GM20000 (cell line): Measurements from ENCODE around the gene C3.

Experiments used
- DNase-seq: peaks from one replicate; pipeline ENCODE4 v3.0.0; 2012; ENCODE audit warnings: low spot score
- CTCF ChIP-seq: IDR thresholded peaks from 2 replicates; pipeline ENCODE4 v1.5.1; 2012; ENCODE audit warnings: mild to moderate bottlenecking, control low read depth; ENCODE audit errors: extremely low read depth, missing control alignments

Gene C3

DNA sequence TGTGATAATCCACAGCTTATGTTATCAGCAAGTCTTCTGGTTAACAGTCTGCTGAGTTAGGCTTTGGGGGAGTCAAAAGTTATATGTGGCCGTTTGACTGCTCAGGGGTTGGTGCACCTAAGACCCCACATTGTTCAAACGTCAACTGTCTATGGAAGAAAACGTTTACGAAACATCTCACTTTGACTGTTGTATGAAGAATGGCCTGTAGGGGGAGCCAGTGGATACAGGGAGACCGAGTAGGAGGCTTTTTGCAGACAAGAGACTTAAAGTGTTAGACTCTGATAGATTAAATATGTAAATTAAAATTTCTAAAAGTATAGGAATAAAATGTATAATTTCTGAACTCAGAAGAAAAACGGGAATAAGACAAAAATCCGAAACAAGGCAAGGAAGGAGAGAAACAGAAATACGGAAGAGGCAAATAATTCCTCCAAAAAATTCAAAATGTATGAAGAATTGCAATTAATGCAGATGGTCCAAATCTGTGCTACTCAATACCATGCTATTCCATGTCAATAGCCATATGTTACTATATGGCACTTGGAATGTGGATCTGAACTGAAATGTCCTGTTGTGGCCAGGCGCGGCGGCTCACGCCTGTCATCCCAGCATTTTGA is 88.3 kb downstream of the C3 start:
- peak; percentile 60 for DNase-seq
- TF ChIP-seq CTCF = peak; percentile 81
